Right lobe of liver (tissue), 6 donors: ENCODE data around the gene JCAD. TPM values are rescaled to one million over a fixed set of nuclear protein-coding genes. Genes with fewer than 3 reads are reported as not detected.

Experiments
- ATAC-seq, 4 donors: fragments of 200-7000 bp; cut with Tn5 transposase; one replicate each; pipeline ENCODE4 v1.9.1; 2020; ENCODE audit warnings: mild to moderate bottlenecking in 4 of 4, moderate library complexity in 4 of 4
- DNase-seq, 3 donors: peaks; one replicate each; pipeline ENCODE4 v3.0.0-alpha.2; 2020
- H3K27ac ChIP-seq, 3 donors: fragments of 200-600 bp; one replicate each; pipeline ENCODE4 v1.8.0; 2022
- H3K27me3 ChIP-seq, 2 donors: fragments of 200-600 bp; one replicate each; pipeline ENCODE4 v1.8.0; 2022
- H3K36me3 ChIP-seq, 4 donors: fragments of 200-600 bp; sonication (generic) in 1 of 4; one replicate each; pipeline versions ENCODE4 v1.5.1 to v1.8.0; 2017 to 2022; ENCODE audit warnings: control low read depth in 1 of 4
- H3K4me1 ChIP-seq, 4 donors: fragments of 200-600 bp; sonication (generic) in 1 of 4; one replicate each; pipeline versions ENCODE4 v1.5.1 to v1.8.0; 2017 to 2022; ENCODE audit warnings: control low read depth in 1 of 4
- H3K4me3 ChIP-seq, 3 donors: fragments of 200-600 bp; one replicate each; pipeline ENCODE4 v1.8.0; 2022
- H3K9me3 ChIP-seq, 4 donors: fragments of 200-600 bp; sonication (generic) in 1 of 4; one replicate each; pipeline versions ENCODE4 v1.5.1 to v1.8.0; 2017 to 2022; ENCODE audit warnings: control low read depth in 1 of 4
- CTCF ChIP-seq, 4 donors: fragments of 200-600 bp in 3 of 4; fragments of 450-650 bp in 1 of 4; IDR thresholded peaks; one replicate each; pipeline versions ENCODE4 v1.5.1 to v1.8.0; 2016 to 2022; ENCODE audit warnings: antibody characterized with exemption in 4 of 4, mild to moderate bottlenecking in 2 of 4
- POLR2A ChIP-seq: fragments of 450-650 bp; IDR thresholded peaks from one replicate; pipeline ENCODE4 v1.6.1; 2017; ENCODE audit warnings: antibody characterized with exemption, mild to moderate bottlenecking
- WGBS: methylation state at CpG from one replicate; pipeline ENCODE4 v1.1.6; 2018; ENCODE audit warnings: low coverage, low lambda C conversion rate; ENCODE audit not compliant: insufficient coverage; ENCODE audit errors: missing lambda C conversion rate; 5-methylcytosine and 5-hydroxymethylcytosine counted together
- intact Hi-C, 2 donors: fragments of 100-400 bp; cut with DNase I; formaldehyde crosslinking; loops; one replicate each; pipeline versions ENCODE4 v1.11.2 to v1.14.1; 2022
- total RNA-seq, 6 experiments: library from RNA; depleted of rRNA in 2 of 6; stranded (reverse); fragments of >200 nt in 2 of 6; fragmentation: NEBNext Ultra II Directional in 3 of 6; extraction: Animal tissue kit (Norgen Biotek cat#: 25700) in 3 of 6; gene quantifications; one replicate each; pipeline versions ENCODE4 v1.1.0 to v1.2.4, GENCODE V29; 2016 to 2023
- donor health status: DM: no; HTN: yes; CAD: no.
- donor health status: DM: no; HTN: no; CAD: no.
- donor health status: DM: no; HTN: no; CAD: no.
- donor health status: DM: no; HTN: yes; CAD: no.
- donor health status: DM: no; HTN: yes; CAD: no.

The JCAD gene
- total RNA-seq, 6 experiments from 2014 or later: 1.4 to 3.7 (median 2.0) TPM

- no peak overlapping the region for H3K27ac ChIP-seq
- H3K4me1 ChIP-seq: no peaks in the 10 kb centered on the region
- 94% methylated on average over 5 of the region's 8 CpGs for WGBS
- ATAC-seq (no peak), DNase-seq (no peak)
- H3K4me3 ChIP-seq: no peak overlapping the region
- no peaks in the 10 kb centered on the region for H3K9me3 ChIP-seq
- intact Hi-C loops: no loop called here
- no peaks in the 10 kb centered on the region for H3K27me3 ChIP-seq
- no peak for TF ChIP-seq CTCF (IDR thresholded peaks at IDR 0.05)
- TF ChIP-seq POLR2A: no peak
- no peaks in the 10 kb centered on the region for H3K36me3 ChIP-seq
Measured at GRCh38 chr10:30036811-30037210, 22.6 kb downstream of the JCAD start.

- WGBS: 62% methylated on average over 3 of the region's 3 CpGs
- H3K27ac ChIP-seq: no peak overlapping the region
- ATAC-seq: no peak
Measured at GRCh38 chr10:30036341-30036740, 23.0 kb downstream of the JCAD start.

GRCh38 chr10:30034433-30035137 is 24.8 kb downstream of the JCAD start:
- H3K27me3 ChIP-seq: no peaks in the 10 kb centered on the region
- no peak for TF ChIP-seq CTCF (IDR thresholded peaks at IDR 0.05)
- TF ChIP-seq POLR2A: no peak
- 55% methylated on average over 15 of the region's 15 CpGs for WGBS
- DNase-seq (peak in 1 of 3 donors; percentile 13), ATAC-seq (no peak)
- no peak overlapping the region for H3K27ac ChIP-seq
- H3K36me3 ChIP-seq: no peaks in the 10 kb centered on the region
- H3K4me3 ChIP-seq: no peak overlapping the region
- H3K9me3 ChIP-seq: no peaks in the 10 kb centered on the region
- H3K4me1 ChIP-seq: no peaks in the 10 kb centered on the region
- intact Hi-C loops: no loop called here

More at GRCh38 chr10:30036341-30036740, 23.0 kb downstream of the JCAD start:
- no peaks in the 10 kb centered on the region for H3K4me1 ChIP-seq
- TF ChIP-seq CTCF (IDR thresholded peaks at IDR 0.05): no peak
- no peak for TF ChIP-seq POLR2A
- intact Hi-C loops: no loop called here
- H3K27me3 ChIP-seq: no peaks in the 10 kb centered on the region
- no peaks in the 10 kb centered on the region for H3K36me3 ChIP-seq
- DNase-seq: no peak
- no peaks in the 10 kb centered on the region for H3K9me3 ChIP-seq
- H3K4me3 ChIP-seq: no peak overlapping the region

- TF ChIP-seq CTCF (IDR thresholded peaks at IDR 0.05): no peak
- no peak for TF ChIP-seq POLR2A
- no peaks in the 10 kb centered on the region for H3K27me3 ChIP-seq
- no peaks in the 10 kb centered on the region for H3K36me3 ChIP-seq
- ATAC-seq (no peak), DNase-seq (no peak)
- intact Hi-C loops: no loop called here
- no peaks in the 10 kb centered on the region for H3K4me1 ChIP-seq
- 100% methylated on average over 1 of the region's 1 CpG for WGBS
- H3K27ac ChIP-seq: no peak overlapping the region
- H3K9me3 ChIP-seq: no peaks in the 10 kb centered on the region
- no peak overlapping the region for H3K4me3 ChIP-seq
Measured at GRCh38 chr10:30032125-30032524, 27.3 kb downstream of the JCAD start.
